CD4-positive, alpha-beta T cell treated with Interleukin-6 for 4 hours (primary cell): ENCODE data around the gene STARD13.

Experiments
- DNase-seq: peaks from one replicate; pipeline ENCODE4 v3.0.0-alpha.2; 2020; ENCODE audit warnings: mixed read lengths

The STARD13 gene

DNA sequence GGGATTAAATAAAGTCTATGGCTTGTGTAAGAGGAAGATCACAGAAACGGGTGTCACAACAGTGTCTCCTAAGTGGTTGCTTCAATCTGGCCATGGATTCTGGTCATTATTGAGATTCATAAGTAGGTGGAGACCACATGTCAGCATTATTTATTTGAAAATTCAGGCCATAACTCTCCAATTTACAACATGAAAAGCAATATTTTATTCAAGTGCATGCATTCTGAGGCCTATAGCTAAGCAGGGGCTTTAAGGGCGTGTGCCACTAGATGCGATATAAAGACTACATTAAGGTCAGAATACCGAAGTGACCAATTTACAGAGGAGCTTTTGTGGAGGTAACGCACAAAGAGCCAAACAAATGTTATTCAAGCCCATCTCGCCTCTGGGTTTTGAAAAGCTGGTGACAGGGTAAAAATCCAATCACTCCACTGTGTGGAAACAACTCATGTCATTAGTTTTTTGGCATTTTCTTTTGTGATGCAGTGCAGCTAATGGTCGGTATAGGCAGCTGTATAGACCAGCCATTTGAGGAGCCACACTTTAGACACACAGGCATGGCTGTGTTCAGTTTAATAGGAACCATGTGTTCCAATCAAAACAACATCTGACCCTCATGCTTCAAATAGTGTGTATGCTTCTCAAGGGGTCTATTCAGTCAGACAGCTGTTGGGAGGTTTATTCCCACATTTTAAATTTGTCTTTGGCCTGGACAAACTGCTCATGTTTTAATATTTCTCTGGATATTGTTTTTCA is 145.6 kb downstream of the STARD13 start:
- no peak for DNase-seq

DNA sequence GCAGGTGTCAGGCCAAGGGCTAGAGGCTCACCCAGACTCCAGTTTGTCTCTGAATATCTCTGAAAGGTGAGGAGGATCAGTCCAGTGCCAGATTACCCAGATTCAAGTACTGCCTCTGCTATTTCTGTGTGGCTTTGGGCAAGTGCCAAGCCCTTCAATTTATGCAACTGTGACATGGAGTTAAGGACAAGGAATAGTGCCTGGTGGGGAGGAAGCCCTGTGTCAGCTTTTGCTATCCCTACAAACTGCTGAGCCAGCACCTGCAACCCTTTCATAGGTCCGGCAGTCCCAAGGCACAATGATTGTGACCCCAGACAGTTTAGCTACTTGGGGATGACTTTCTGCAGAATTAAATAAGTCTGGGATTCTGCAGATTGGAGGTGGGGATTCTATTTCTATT is 146.4 kb downstream of the STARD13 start:
- DNase-seq: no peak

DNA sequence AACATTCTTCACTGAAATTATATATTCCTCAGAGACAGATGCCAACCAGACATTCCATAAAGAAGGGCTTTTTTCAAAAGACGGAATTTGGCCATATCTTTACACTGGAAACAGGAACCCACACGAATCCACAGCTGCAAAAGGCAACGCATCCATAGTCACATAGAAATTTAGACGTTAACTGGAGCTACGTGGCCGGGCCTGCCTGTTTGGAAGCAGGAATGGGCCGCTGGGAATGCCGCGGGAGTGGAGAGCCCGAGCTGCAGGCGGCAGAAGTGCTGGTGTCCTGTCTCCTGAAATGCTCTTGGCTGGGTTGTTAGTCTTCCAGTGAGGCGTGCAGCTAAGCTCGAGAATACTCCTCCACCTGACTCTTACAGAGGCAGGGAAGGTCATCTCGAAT is 147.1 kb downstream of the STARD13 start:
- DNase-seq: no peak

DNA sequence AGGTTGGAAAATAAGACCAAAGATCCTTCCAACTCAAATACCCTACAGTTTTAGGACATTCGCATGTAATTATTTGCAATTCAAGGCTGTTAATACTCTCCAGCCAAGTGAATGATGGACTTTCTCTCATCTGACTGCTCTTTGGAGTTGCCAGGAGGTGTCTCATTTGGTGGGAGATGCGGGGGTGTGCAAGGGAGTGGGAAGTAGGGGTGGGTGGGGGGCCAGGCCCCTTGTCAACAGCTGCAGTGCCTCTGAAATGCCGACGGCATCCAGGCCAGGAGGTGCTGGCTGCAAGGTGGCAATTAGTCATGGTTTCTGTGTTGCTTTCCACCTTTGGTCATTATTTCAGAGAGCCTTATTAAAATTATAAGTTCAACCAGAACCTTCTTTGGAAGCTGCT is 147.8 kb downstream of the STARD13 start:
- no peak for DNase-seq

DNA sequence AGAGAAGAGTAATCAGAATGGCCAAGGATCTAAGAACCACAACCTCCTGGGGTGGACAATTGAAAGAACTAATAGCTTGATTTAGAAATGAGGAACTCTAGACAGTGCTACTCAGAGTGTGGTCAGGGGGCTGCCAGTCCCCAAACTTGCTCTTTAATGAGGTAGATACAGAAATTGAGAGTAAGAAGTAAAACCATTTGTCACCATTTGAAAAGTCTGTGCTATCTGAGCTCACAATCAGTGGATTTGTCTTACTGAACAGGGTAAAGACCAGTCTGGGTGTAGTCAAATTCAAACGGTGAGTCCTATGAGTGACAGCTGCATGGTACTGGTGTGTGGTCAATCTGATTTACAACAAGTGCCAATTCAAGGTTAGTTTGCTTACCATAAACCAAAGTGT is 150.5 kb downstream of the STARD13 start:
- DNase-seq: no peak

DNA sequence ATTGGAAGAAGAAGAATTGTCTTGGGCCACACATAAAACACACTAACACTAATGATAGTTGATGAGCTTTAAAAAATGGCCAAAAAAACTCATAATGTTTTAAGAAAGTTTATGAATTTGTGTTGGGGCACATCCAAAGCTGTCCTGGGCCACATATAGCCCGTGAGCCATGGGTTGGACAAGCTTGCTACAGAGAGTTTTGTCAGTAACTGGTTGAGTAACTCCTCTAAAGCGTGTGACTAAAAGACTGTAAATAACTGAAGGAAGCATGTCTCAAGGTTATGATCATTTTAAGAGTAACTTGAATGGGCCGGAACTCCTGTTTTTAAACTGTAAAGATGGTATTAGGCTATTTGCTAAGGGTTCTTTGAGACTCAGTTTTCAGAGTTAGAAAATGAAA is 151.3 kb downstream of the STARD13 start:
- DNase-seq: no peak

DNA sequence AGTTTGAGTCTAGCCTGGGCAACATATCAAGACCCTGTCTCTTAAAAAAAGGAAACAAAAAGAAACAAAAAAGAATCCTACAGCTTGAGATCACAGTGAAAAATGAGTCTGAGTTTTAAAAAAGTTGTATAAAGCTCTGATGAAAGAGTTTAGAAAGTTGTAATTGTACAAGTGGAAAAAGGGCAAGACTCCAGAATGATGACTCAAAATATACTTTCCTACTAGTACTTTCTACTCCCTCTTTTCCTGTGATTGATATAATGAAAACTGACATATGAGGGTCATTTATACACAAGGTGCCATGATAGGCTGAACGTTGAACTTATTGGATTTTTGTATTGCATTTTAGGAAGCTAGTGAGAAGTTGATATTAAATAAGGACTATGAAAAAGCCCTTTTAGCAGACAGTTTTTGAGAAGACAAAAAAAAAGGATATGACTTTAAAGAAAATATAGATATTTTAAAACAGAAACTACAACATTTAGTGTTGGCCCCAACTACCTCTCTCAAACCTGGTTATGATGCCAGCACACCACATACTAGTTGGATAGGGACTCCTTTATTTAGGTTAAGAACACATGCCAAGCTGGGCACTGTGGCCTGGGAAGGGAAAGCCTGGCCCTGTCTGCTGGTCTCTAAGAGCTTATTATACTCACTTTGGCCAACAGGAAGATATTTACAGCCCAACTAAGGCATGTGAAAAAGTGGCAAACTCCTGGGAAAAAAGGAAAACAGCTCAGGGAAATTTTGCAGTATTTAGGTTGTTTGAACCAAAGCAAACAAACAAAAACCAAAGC is 152.7 kb downstream of the STARD13 start:
- no peak for DNase-seq

DNA sequence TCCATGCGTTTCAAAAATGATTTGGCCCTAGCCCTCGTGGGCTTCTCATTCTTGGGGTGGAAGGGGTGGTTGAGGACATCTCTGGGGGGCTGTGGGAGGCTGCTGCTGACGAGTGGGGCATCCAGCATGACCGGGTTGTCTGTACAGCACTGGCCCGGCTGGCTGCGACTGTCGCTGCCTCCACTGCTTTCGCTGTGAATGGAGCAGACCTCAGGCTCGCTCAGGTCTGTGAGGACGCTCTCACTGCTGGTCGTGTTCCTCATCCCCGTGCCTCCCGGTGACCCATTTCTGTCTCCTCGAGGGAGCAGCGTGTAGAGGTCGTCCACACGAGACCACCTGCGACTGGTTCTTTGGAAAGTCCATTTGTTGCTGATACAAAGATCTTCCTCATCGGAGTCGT is 155.7 kb downstream of the STARD13 start:
- DNase-seq: no peak

DNA sequence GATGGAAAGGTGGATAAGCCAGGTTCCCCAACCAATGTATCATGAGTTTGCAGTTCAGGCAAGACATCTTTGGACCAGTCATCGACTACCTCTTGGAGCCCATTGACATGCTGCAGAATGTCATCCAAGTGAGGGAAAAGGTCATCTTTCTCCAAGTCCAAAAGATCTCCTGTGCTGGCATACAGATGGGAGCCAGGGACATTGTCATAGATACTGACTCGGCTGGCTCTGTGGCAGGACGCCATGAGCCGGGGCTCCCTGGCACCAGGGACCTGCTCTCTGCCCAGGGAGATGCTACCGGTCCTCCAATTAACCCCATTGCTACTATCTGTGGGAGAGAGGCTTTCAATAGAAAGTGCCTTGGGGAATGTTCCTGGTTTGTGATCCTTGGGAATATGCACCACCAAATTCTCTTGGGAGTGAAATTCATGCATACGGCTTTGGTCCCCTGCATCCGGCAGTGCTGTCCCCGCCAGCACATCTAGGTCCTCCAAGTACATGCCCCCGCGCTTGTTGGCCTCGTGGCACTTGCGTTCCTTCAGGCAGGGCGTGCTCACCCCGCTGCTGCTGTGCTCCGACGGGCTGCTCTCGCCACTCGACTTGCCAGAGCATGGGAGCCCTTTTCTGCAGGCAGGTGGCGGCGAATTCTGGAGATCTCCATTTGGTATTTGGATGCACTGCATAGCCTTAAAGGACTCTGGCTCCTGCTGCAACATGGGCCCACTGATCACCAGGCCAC is 156.3 kb downstream of the STARD13 start:
- no peak for DNase-seq

DNA sequence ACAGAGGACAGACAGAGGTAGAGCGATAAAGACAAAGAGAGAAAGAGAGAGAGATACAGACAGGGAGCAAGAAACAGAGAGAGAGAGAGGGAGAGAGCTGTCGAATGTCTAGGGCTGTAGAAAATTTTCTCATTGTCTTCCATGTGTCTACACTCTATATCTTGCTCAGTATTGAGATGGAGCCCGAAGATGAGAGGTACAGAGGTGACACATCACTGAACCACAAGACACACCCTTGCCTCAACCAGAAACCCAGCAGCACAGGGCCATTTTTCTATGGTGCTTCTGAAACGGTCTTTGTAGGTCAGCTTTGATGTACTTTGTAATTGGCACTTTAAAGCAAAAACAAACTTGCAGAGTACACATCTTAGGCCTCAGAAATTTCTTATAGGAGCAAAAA is 157.4 kb downstream of the STARD13 start:
- DNase-seq: no peak

DNA sequence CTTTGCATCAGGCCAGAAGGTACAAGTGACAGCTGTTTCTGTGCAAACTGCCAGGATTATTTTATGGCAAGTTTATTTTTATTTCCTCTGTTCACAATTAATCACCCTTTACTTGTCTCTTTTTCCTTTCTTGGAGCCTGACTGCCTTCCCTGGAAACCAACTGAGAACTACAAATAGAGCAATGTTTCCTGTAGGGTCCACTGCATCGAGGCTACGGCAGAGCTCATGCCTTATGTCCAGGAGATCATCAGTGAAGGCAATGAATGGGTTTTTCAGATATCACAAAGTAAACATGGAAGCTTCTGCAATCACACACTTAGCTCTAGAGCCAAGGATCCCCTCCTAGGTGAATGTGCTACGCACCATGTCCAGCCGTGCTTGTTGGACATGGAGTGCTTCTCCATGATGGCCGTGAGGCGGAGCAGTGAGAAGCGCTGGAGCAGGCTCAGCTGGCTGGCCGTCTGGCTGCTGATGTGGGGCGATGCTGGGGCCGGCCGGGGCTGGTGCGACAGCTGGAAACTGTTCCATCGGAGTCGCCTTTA is 158.5 kb downstream of the STARD13 start:
- DNase-seq: no peak

DNA sequence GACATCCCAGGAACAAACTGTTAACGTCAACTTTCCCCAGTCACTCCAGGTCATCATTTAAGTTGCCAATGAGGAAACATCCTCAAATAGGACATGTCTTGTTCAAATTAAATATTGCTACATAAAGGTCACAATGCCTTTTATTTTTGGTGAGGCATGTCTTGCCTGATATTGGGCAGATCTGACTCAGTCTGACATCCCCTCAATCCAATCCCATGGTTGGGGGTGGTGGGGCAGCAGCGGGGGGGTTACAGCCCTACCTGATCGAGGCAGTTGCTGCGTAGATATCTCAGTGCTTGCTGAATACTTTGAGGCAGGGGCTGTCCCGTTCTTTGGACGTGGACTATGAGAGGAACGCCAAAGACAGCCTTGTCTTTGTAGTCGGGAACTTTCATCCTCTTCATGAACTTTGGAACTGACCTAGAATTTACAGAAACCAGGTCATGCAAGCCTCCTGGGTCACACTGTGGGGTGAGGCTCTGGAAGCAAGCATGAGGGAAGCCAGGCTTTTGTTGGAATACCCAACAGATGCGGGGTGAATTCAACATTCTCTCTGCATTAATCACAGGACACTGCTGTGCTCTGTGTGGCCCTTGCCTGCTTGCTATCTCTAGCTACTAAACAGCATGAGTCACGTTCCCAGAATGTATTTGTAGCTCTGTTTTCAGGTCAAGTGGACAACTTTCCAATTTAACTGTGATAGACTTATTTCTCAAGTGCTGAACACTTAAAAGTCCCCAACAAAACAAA is 159.6 kb downstream of the STARD13 start:
- no peak for DNase-seq

DNA sequence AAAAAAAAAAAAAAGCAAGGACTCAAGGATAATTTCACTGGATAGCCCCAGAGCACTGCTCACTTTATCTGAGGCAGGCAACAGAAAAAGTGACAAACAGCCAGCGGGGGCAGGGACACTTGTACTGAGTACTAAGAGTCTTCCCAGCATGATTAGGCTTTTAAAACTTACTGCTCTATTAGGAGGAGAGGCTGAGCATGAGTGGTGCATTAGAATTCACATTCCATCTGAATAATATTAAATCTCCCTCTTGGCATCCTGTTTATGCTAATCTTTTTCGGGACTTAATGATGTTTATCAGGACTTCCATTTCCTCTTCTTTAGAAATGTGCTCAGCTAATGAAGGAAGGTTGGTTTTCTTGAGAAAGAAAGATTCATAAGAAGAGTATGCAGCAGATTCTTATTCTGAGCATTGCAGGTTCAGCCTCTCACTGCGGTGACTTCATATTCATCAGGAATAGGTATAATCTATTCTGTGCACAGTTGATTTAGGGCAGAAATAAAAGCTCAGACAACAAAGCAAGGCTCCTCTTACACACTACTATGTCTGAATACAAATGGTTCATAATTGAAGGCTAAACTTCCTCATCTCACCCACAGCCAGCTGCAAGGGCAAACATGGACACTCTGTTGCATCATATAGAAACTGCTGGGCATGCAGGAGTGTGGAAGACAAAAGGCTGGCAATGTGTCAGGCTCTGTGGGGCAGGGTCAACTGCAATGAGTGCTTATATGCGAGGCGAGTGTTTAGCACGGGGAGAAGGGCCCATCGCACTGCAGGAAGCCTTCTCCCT is 162.3 kb downstream of the STARD13 start:
- no peak for DNase-seq

DNA sequence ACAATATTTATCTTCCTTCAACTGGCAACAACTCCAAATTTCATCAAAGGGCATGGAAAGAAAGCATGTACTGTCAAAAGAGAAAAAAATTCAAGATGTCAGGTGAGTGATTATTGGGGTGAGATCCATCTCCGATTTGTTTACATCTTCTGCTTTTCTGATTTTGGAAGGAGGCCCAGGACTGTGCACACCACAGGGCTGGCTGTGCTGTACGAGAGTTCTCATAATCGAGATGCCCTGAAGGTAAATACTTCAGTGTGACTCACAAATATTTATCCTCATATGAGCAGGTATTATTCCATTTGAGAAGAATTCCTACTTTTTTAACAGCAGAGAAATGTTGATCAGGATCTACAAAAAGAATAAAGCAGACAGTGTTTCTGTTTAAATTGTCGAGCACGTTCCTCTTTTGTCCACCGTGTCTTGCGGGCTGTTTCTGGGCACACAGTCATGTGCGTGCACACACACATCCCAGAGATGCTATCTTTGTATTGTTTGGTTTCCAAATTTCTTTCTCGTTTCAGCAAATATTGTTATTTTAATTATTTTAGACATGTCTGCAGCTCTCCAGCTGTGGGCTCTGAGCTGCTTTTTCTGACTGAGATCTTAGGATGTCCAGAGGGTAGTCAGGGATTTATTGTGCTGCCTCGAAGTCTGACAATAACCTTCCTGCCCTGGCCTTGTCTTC is 165.6 kb downstream of the STARD13 start:
- DNase-seq: no peak

DNA sequence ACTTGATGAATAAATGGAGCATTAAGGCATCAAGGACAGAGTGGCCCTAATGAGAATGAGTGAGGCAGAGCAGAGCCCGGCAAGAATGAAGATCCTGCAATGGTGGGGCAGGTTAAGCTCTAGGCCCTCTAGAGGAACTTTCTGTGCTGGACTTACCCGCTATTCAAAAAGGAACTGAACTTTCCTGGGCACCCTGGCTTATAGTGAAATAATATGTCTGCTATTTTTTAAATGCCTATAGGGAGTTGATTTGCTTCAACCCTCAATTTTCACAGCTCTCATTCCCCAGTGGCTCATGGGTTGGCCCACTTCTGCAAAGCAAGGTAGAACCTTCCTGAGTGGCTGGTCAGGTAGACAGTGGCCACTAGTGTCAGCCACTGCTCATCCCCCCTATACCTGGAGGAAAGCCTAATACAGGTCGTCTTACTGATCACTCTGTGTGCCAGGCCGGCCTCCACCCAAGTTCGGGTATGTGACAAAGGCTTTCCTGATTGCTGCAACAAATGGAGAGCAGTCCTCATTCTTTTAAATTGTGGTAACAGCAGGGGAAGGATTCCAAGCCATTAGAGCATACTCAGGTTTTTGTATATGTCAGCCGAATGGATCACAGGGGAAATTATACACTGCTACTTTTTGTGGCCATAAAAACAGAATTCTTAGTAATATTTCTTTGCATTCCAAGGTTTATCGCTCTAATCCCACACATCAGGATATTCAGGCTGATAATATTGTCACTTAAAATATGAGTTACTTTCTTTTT is 166.4 kb downstream of the STARD13 start:
- no peak for DNase-seq

DNA sequence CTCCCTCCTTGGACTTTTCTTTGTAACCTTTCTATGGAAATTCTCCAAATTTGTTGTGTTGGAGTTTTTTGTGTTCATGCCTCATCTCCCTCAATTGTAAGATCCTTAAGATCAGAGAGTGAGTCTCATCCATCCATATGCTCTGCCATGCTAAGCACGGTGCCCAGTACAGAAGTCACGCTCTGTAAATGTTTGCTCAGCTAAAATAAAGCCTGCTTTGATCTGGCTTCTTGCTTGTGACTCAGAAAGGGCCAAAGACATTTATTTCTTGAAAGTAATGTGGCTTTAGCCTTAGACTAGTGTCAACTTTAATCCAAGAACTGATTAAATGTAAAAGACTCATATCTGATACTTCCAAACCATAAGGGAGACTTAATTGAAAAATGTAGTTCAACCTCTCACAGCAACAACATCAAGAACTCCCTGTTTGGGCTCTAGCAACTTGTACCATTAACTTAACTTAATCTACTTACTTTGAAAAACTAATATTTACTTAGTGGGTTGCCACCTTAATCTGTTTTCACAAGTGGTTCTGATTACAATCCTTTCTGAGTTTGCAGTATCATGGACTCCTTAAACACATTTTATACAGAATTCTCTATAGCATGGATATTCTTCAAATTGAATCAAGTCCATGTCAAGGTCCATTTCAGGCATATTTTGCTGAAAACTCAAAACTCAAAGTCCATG is 169.1 kb downstream of the STARD13 start:
- DNase-seq: no peak

DNA sequence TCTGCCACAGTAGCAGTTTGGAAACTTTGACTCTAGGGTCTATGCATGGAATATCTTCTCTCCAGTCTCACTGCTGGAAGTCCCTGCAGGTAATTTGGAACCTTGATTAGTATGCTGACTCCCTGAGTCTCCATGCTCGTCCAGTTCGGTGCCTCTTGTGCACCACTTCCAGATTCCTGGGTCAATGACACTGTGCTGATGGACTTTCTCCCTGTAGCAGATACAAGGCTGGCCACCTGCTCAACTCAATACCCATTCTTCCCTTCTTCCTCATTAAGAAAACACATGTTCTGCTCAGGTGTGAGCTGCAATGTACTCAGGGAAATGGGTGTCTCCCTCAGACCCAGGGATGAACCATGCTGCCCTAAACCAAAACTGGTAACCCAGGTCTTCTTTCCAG is 170.3 kb downstream of the STARD13 start:
- no peak for DNase-seq

DNA sequence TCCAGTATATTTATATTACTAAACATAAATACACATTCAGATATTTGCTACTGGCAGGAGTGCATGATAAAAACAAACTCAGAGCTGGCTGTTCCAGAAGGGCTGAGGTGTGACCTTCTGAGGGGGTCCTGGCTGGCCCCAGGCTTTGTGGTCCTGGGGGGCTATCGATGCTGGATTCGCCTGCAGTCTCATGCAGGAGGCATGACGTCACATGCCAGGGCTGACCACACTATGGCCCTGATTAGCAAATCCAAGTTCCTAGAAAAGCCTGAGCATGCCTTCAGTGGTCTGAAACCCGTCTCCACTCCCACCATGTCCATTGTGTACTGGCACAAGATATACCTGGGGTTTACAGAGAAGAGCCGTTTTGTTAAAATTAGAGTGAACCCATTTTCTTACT is 171.4 kb downstream of the STARD13 start:
- no peak for DNase-seq

DNA sequence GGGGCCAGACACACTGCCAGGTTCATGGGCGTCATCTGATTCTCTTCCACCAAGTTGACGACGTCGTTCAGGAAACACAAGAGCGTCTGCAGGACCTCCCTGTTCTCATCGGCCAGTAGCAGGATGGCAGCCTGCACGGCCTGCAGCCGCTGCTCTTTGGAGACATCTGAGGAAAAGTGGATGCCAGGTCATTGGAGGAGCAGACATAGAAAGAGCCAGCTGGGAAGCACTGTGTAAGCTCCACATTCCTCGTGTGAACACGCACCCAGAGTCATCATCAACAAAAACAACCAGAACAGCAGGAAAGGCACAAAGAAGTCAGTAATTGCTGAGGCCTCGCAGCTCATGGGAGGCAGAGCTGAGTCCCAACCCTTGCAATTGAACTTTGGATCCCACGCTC is 172.8 kb downstream of the STARD13 start:
- DNase-seq: no peak
